ENCODE results near the gene HSD3B7.
A peak's percentile ranks its signal among the peaks of the same experiment; 100 is the strongest.

Gene HSD3B7

GRCh38 chr16:31031276-31031675 is 46.3 kb downstream of the HSD3B7 start:
- no peak for DNase-seq

- DNase-seq, result peak; percentile 96 to 97
Measured at GRCh38 chr16:31032736-31033708, 48.0 kb downstream of the HSD3B7 start, which contains the start of gene STX4. TSS of gene STX4 (plus strand) at chr16:31033558. CDS start at chr16:31033806, 248 bp downstream.

GRCh38 chr16:31033709-31034492 is 48.9 kb downstream of the HSD3B7 start:
- peak; percentile 70 to 82 for DNase-seq

GRCh38 chr16:31036691-31037090 is 51.7 kb downstream of the HSD3B7 start:
- no peak for DNase-seq

All from hippocampal formation (tissue), 2 donors.